T-helper 2 cell treated with Interferon-gamma antibody and Interleukin-4, amounts not matched to agents 100 ng/mL and 5 ng/mL, for 36 hours (primary cell): Measurements from ENCODE around the gene RPL14. TPM values are rescaled to one million over a fixed set of nuclear protein-coding genes. Genes with fewer than 3 reads are reported as not detected.

Experiments
- intact Hi-C: fragments of 100-400 bp; cut with micrococcal nuclease; formaldehyde crosslinking; loops from one replicate; pipeline ENCODE4 v1.15.1; 2023
- total RNA-seq: library from RNA; stranded (reverse); gene quantifications from 2 replicates; pipeline ENCODE4 v1.2.3, GENCODE V29; 2022

Gene RPL14
- total RNA-seq, 1 donor from 2014 or later: 2,187 TPM

- intact Hi-C loops: no loop called here
Measured at GRCh38 chr3:40516201-40516600, 59.1 kb downstream of the RPL14 start.

- intact Hi-C loops: no loop called here
Measured at GRCh38 chr3:40518067-40518466, 60.9 kb downstream of the RPL14 start.

Other genes starting within 250 kb of the RPL14 start
- 33.4 and 38.1 TPM in 2 replicates for gene EIF1B, start 147.6 kb upstream of the RPL14 start, total RNA-seq
- gene ENTPD3, start 70.2 kb upstream of the RPL14 start, total RNA-seq: not detected in 2 replicates
- 9.1 and 10.3 TPM in 2 replicates for gene ZNF619, start 19.8 kb downstream of the RPL14 start, total RNA-seq
- 6.5 and 6.9 TPM in 2 replicates for gene ZNF620, start 48.7 kb downstream of the RPL14 start, total RNA-seq
- gene ZNF621, start 67.6 kb downstream of the RPL14 start, total RNA-seq: 23.9 and 25.9 TPM in 2 replicates